C1 segment of cervical spinal cord (tissue), 14 donors: ENCODE results near the gene UBE2D2.

Source experiments
- DNase-seq, 14 donors: peaks; one replicate each; lab custom pipeline; 2025; lab: John Stamatoyannopoulos, UW

Gene UBE2D2

DNA sequence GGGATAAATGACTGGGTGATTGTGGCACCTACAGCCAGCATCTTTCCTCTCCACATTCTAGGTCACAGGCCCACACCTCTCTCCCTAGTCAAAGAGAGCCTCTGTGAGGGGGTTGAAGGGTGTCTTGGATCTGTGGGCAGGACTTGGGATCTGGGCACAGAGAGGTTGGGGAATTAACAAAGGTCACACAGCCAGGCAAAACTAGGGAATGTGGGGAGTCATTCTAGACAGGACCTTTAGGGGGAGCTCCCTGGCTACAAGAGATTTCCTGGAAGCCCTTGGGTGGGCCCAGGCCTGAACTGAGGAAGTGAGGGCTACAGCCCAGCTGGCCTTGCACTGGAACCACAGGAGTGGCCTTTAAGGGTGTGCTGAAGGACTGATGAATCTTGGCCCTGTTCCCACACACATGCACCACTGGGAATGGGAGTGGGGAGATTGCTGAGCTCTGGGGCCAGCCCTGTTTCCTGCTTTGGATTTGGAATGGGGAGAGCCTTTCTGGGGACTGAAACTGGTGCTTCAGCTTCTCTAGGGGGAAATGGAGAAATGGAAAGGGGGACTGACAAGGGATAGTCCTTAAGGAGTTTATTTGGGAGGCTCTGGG, 74.6 kb downstream of the UBE2D2 start:
- peak in 2 of 14 donors; percentile 29 to 35 for DNase-seq

DNA sequence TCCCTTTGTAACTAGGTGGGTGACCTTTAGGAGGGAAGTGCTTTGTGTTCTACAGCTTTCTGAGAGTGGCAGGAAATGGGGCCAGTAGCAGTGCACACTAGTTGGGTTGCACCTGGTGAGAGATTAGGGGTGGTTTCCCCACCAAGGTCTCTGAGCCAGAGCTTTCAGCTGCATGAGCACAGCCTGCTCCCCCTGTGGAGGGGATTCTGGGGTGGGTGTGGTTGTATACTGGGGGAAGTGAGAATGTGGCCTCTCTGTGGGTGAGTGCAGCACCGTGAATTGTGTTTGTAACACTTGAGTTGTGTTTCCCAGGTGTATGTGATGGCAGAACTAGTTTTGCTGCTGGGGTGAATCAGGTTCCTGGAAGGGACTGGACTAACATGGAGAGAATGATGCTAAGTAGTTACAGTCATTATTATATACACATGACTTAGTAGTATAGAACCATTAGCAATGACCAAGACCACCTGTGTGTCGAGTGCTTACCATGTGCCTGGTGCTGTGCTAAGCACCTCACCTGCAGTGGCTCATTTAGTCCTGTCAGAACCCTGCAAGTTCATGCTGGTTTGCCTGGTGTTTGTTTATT, 75.2 kb downstream of the UBE2D2 start:
- DNase-seq, result no peak

DNA sequence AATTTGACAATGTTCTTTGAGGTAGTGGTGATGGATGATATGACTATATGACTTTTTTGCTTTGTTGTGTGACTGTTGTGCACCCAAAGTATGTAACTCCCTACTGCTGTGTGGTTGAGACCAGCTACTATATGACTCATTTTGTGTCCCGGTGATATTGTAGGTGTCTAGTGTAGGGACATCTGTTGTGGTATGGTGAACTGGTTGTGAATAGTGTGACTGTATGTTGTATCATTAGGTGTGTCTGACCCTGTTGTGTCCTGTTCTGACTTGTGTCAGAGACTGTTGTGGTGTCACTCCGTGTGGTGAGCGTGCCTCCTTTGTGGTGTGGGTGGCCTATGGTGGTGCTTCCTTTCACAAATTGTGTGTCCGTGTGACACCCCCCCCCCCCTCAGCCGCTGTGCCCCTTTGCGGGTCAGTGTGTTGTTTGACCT, 75.9 kb downstream of the UBE2D2 start:
- no peak for DNase-seq

DNA sequence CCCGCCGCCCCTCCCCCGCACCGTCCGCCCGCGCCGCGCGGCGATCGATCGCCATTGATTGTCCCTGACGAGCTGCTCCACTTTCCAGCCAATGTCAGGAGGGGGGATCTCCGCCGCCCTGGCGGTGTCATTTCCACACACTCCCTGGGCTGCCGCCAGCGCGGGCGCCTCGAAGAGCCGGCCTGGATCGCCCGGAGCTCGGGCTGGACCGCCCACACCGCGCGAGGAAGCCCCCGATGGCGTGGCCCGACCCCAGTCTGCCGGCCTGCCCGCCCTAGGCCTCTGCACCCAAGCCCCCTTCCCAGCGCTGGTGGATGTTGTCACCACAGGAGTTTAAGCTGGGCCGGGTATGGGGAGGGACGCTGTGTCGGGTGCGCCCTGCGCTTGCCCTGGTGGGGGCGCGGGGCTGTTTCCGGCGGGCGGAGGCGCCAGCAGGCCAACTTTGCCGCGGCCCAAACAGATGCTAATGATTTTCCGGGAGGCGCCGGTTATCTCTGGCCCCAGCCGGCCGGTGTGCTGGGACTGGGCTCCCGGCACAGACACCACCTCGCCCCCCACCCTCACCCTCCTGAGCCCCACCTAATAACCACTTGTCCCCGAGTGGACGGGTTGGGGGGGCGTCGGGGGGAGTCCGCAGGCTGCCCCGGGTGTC, 76.4 kb downstream of the UBE2D2 start:
- DNase-seq, result peak in 10 of 14 donors; percentile 67 to 89 (median 81)

DNA sequence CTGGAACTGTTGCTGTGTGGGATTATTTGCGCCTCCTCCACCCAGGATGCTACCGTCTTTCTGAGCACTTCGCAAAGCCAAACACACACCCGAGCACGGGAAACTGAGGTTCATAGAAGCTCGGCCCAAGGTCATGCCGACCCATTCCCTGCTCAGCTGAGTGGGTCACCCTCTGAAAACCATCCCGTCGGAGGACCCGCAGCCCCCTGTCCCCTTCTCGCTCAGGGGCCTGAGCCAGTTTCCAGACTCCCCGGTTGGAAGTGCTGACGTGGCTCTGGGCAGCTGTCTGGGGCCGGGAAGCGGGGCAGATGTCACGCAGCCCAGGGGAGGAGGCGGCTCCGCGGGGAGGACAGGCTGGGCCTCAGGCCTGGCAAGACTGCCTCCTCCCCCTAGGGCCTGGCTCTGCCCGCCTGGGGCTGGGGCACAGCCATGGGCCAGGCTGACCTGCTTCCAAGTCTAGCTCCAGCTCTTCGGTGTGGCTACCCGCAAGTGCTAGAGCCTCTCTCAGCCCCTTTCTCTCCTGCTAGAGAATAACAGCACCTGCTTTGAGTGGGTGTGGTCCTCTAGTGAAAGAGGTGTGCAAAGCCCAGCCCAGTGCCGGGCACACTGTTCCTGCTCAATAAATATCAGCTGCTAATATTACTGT, 77.1 kb downstream of the UBE2D2 start:
- DNase-seq, result peak in 11 of 14 donors; percentile 57 to 94 (median 80)

DNA sequence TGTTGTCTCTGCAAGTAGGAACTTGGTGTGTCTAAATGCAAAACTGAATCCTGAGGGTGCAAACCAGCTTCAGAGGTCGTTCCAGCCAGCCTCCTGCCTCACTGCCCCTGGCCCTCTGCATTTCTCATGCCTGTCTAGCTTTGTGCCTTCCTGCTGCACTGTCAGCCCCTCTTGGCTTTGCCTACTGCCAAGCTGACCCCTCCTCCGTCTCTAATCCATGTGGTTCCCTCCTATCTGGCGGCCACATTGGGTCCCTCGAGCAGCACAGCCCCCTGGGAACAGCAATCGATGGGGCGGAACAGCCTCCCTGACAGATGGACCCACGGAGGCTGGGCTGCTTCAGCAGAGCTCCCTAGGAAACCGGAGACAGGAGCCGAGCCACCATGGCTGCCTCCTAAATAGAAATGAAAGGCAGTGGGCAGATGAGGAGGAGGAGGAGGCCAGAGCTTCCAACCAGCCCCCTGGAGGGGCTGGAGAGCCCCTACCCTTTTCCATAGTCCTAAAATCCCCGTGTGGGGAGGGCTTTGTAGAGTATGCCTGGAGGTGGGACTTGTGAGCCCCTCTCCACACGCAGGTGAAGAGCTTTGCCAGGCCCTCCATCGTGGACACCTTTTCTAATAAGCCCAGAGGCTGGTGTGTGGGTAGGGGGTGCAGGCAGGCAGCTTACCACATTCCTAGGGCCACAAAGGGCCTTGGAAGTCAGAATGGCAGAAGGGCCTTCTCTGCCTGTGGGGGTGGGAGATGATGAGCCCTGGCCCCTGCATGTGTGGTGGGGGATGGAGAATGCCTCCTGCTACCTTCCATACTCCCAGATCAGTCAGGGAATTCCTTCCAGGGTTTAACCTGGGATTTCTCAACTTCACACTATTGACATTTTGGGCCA, 77.8 kb downstream of the UBE2D2 start:
- DNase-seq, result no peak

DNA sequence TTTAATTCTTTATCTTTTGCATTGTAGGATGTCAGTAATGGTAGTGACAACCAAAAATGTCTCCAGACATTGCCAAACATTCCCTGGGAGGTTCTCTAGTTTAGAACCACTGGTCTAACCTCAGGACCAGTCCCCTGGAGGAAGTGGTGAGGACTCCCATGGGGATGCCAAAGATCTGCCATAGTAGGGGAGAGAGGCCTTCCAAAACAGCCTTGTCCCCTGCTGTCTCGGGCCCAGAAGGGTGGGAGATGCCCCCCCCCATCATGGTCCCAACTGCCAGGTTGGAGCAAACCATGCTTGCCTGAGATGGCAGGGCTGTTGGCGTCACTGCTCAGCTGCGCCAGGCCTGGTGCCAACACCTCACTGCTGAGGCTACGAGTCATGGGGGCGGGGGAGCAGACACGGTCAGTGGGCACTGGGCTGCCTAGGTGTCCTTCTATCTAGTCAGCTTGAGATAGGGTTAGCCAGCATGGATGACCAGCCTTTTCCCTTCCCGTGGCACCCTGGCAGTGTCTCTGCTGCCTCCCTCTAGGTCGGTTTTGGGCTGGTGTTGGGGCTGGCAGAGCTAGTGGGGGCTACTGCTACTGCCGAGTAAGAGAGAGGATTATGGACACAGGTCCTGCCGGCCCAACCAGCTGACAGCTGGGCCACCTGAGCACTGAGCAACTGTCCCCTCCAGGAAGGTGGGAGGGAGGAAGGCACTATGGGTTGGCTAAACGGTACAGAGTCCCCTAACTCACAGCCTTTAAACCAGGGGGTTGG, 78.7 kb downstream of the UBE2D2 start:
- DNase-seq, result peak in 2 of 14 donors; percentile 42 to 63

DNA sequence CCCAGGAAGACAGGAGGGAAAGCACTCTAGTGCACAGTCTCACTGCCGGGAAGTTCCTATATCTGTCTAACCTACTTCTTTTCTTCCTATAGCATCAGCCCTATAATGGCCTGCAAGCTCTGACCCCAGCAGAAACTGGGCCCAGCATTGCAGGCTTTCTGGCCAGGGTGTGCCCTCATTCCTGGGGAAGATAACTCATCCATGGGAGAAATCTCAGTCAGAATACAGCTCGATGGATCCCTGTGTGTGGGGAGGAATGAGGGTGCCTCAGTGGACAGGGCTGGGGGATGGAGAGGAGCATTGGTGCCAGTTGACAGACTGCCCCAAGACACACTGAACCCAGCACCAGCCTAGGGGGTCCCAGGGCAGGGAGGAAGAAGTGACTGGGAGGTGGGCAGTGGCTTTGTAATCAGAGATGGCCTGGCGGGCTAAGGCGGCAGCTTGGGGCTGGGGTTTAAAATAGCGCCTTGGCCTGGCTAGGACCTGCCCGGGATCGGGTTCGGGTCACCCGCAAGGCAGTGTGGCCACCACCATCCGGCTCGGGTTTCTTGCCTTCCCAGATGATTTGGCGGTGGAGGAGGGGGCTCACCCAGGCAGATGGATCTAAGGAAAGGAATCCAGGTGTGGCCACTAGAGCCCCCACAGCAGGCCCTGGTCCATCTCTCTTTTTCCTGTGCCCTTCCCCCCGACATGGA, 79.4 kb downstream of the UBE2D2 start:
- no peak for DNase-seq

DNA sequence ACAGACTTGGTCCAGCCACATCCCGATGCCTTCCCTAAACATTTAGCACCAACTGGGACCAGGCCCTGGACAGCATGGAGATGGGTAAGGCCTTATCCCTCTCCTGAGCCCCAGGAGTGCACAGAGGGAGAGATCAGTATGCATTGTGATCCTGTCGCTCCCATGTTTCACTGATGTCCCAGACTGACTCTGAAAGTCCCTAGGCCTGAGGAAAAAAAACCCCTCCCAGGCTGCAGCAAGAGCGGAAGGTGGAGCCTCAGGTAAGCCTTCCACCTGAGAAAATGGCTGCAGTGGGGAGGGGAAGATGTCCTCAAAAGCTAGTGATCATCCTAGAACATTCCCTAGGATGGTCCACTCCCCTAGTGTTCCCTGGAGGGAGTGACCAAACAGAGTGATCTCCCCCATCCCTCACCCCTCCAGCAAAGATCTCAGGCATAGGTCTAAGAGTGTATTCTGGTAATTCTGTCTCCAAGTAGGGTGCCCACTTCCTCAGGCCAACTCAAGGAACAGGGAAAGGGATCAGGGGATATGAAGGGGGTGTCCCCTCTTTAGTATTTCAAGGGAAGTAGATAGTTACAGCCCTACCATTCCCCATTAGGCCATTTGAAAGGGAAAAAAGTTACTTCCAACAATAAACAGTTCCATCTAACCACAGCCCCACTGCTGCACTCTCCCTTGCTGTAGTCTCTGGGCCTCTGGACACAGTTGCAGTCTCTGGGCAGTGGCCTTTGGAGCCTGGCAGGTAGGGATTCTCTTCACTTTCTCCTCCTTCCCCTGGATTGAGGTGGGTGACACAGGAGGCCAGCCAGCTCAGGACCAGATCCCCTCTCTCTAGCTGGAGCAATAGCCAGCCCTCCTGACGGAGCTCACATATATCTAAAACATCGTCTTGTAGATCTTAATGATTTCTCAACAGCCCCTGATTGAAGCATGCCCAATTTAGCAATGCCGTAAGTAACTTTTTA, 80.3 kb downstream of the UBE2D2 start:
- DNase-seq, result no peak

DNA sequence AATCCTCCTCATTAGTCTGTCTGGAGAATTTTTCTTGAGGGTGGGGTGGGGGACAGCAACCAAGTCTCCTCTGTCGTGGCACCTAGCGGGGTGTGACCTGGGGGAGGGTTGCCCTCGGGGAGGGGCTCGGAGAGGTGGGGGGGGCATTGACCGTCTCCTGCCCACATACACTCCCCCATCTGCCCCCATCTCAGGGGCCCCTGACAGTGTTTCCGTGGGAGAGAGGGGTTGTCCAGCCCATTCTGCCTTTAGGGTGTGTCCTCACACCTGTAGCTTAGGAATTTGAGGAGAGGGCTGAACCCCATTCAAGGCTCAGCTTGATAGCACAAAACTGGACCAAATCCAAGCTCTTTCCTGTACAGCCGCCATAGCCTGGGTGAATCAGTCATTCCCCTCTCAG, 81.1 kb downstream of the UBE2D2 start:
- no peak for DNase-seq

DNA sequence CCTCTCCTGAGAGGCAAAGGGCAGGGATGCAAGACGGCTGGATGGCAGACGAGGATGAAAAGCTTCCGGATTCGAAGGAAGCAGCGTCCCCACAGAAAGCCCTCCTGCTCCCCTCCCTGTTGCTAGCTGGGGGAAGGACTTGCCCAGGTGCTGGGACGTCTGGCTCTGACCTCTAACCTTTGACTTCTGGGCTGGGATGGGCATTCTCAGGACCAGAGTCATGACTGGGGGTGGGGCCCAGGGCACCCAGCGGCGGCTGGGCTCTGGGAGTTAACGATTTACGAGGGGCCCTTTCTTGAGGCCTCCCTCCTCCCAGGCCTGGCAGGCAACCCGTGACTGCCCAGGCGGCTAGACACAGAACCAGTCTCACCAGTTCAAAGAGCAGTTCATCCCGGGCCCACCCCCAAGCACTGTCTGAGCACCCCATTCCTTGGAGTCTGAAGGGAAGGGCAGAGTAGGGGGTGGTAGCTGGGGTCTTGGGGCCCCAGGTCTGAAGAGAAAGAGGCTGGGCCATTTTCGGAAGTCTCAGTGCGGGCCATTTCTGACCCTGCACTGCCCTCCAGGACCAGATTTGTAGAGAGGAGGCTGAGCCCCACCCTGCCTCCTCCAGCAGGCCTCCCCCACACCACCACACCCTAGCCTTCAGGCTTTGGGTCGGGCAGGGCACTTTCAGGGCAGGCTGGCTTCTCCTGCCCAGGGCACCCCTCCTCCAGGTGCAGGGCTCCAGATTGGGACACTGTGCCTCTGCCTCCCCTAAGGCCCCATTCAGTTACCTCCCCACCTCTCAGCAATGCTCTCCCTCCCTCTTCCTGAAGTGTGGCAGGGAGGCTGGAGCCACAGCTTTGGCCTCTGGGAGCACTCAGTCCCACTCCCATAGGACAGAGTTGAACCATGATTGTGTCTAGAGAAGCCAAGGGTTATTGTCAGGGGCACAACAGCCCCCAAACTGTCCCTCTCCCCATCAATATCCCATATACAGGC, 82.0 kb downstream of the UBE2D2 start:
- no peak for DNase-seq

DNA sequence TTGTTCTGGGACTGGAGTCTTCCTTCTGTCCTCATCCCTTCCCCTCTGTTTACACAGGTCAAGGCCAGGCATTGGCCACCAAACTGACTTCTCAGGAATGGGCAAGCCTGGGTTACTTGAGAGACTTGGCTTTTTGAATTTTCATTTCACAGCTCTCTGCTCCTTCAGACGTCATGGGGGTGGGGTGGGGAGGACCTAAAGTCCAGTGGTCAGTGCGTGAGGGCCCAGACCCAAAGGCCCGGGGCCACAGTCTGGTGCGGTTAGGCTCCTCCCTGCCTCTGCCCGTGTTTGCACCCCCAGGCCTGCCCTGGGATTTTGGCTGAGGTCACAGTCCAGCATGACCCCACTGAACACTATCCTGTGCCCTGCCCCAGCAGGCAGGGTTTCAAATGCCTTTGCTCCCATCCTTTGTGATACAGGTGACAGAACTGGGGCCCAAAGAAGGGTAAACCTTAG, 82.9 kb downstream of the UBE2D2 start:
- DNase-seq, result no peak

DNA sequence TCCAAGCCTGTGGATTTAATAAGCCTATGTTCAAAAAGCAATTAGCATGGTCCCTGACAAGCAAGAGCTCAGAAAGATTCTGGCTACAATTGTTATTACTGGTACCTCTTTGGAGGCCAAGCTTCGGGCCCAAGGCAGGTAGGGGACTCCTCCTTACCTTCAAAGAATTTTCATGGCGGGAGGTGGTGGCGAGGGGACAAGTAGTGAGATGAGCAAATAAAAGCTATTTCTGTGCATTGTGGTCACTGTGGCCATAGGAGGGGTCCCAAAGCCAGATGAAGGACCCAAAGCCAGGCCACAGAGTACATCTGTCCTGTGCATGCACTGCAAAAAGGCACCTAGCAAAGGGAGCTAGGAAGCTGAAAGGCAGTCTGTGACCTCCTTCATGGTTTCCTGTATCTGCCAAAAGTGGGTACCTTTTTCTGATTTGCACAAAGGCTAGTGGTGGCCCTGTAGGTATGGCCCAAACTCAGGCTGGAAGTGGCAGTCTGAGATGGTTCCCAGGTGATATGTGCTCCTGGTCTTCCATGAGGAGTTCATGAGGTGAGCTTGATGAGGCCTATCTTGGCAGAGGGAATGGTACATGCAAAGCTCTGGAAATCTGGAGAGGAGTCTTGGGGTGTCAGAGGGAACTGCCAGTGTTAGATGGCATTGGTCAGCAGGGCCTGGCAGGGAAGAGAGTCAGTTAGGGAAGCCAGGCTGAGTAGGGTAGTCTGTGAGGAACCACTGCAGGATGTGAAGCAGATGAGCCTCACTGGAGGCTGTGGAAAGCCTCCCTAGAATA, 83.7 kb downstream of the UBE2D2 start:
- no peak for DNase-seq

DNA sequence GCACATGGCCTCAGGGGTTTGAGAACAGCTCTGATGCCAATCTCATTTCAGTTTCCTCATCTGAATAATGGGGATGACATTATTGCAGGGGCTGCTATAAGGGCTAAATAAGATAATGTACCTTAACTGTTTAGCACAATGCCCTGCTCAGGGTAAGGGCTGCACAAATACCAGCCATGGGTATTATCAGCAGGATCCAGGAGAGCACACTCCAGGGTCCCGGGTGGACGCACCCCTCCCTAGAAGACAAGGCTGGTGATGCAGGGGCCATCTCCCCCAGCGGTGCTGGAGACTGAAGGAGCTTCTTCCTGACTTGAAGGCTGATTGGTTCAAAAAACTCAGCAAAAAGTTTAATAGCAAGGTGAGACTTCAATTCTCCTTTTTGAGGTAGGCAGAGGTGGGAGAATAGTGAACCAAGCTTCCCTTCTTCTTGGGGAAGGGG, 84.3 kb downstream of the UBE2D2 start:
- DNase-seq, result no peak

DNA sequence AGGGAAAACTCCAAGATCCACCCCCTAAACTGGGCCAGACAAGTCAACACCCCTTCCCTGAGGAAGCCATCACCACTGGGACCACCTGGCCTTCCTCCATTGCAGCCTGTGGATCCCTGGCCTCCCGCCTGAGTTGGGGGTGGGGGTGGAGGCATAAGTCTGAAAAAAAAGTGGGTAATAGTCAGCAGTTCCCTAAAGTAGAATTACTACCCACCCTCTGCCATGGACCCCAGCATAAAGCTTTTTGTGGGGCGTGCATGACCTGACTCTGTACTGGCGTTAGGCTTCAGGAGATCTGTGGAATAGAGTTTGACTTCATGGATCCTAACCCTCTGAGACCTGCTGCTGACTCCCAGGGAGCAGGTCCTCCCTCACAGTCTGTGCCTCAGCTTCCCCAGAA, 85.0 kb downstream of the UBE2D2 start:
- DNase-seq, result no peak

DNA sequence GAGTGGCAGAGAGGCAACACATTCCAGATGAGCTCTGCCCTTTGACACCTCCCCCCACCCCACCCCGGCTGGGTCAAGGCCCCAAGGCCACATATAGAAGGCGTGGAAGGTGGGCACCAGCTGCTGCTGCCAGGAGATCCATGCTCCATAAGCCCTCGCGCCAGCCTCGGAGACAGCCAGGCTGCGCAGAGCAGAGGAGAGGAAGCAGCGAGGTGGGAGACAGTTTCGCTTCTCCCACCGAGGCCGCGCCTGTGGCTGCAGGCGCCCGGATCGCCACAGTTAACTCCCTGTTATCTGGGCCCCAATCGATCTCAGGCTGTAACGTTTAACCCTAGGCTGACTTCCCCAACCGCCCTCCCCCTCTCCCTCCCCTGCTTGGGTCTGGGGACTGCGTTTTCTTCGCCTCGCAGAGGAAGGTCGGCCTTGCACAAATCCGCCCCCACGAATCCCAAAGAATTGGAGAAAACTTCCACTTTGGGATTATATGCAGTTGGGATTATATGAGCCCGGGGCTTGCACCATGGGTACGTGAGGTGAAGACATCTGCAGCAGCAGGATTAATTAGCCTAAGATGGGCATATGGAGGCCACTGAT, 85.9 kb downstream of the UBE2D2 start:
- no peak for DNase-seq
